ENCODE data around the gene PSG7.
"Not testable (repeated sequence)": the region's sequence is repeated elsewhere in the genome, so short reads cannot be mapped to it uniquely, and the experiment has no call there.

PSG7 gene

DNA sequence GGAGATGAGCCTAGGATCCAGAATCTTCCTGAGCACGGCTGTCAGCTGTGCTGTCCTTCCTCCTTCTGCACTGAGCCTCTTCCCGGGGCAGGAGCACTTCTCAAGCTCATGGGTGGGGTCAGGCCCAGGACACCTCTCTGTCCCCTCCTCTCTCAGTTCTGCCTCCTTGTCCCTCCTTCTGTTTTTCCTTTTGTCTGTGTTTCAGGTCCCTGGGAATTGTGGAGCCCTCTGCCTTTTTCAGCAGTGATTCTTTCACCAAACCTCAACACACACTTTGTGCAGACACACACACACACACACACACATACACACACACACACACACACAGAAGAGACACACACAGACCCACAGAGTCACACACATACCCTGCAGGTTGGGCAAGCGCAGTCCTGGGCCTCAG lies at the start of gene PSG7:
TSS of gene PSG7 (minus strand) at position 101 of the 400 bp plus-strand sequence. CDS start 131 bp downstream, outside the sequence.
- not testable (repeated sequence) for DNase-seq

DNA sequence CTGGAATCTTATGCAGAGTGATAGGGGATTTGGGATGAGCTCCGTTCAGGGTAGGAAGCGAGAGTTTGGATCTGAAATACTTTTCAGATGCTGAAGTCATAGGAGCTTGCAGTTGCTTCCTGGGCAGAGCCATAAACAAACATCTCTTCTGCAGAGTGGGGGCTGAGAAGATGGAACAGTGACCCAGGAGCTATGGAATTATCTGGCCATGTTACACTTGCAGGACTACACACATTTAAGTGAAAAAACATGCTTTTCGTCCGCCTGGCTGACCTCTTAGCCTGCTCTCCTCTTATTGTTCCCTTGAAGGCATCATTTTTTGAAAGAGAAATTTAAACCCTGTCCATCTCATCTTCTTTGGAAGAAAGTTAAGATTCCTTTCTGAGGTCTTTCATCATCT lies 48.6 kb upstream of the PSG7 start:
- no peak for DNase-seq

DNA sequence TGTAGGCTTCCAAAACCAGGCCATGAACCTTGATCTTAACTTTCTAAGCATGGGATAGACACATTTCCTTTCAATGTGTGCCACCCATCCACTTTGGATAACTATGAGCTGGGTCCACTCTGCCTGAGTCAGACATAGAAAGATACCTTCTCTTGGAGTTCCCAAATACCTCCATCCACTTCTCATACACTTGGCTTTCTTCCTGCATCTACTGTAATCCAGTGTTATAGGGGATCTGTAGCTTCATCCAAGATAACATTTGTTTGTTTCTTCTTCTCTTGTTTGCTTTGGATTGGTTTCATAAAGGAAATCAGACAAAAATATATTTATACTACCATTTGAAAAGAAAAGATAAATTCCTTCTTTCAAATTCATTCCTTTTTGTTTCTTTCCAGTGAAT lies 45.1 kb upstream of the PSG7 start:
- not testable (repeated sequence) for DNase-seq

- DNase-seq = not testable (repeated sequence)
Measured at GRCh38 chr19:42971451-42971850, 34.4 kb upstream of the PSG7 start.

GRCh38 chr19:42965176-42965575 lies 28.2 kb upstream of the PSG7 start:
- DNase-seq = no peak

GRCh38 chr19:42961119-42961518 lies 24.1 kb upstream of the PSG7 start:
- DNase-seq = no peak

DNA sequence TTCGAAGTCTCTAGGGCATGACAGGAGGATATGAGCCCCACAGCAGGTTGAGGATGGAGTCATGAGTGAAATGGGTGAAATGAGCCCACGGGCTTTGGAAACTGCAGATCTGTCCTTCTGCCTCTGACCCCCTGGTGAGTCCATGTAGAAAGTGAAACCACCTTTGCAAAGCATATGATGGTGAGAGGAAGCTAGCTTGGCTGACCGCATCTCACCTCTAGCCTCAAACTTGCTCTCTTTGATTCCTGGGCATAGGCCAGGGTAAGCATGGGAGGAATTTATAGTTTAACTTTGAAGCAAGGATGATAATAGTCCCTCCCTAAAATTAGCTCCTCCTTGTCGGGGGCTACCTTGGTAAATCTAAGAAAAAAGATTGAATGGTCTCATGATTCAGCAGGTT lies 15.1 kb upstream of the PSG7 start:
- not testable (repeated sequence) for DNase-seq

- not testable (repeated sequence) for DNase-seq
Measured at GRCh38 chr19:42951476-42951875, 14.5 kb upstream of the PSG7 start.

DNA sequence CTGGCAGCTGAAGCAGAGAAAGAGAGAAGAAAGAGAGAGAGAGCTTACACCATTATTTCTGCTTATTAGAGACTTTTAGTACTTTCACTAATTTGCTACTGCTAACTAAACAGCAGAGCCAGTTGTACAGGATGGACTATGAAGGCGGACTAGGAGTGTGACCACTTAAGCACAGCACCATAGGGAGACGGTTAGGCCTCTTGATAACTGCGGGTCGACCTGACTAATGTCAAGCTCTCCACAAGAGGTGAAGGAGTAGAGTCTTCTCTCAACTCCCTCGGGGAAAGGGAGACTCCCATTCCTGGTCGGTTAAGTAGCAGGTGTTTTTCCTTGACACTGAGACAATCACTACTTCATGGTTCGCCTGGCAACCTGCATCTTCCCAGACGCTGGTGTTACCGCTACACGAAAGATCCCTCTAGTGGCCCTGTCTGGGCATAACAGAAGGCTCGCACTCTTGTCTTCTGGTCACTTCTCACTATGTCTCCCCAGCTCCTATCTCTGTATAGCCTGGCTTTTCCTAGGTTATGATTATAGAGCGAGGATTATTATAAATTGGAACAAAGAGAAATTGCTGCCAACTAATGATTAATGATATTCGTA lies 5.3 kb upstream of the PSG7 start:
- DNase-seq = no peak

DNA sequence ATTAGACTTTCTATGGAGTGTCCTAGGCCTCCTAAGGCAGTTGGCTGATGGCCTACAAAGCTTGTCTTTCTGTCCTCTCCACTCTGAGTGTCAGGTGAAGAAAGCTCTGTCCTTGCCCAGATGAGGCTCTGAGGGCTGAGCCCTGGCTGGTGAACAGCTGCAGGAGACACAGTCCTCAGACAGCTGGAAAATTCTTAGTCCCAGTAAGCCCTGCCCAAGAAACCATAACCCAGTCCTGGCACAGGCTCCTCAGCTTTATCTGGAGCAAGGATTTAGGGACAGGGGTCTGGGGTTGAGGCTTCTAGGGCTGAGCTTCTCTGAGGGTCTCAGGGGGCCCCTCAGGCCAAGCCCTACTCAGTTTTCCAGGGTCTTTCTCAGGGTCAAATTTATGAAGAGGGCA lies 2.3 kb downstream of the PSG7 start:
- DNase-seq = not testable (repeated sequence)

GRCh38 chr19:42934183-42934582 lies 2.8 kb downstream of the PSG7 start:
- DNase-seq = not testable (repeated sequence)

GRCh38 chr19:42933412-42933811 lies 3.6 kb downstream of the PSG7 start:
- DNase-seq = not testable (repeated sequence)

GRCh38 chr19:42932485-42933101 lies 4.4 kb downstream of the PSG7 start:
- not testable (repeated sequence) for DNase-seq

GRCh38 chr19:42930214-42930613 lies 6.8 kb downstream of the PSG7 start:
- DNase-seq = not testable (repeated sequence)

GRCh38 chr19:42928896-42929295 lies 8.1 kb downstream of the PSG7 start:
- no peak for DNase-seq

GRCh38 chr19:42926781-42927180 lies 10.2 kb downstream of the PSG7 start:
- no peak for DNase-seq

- not testable (repeated sequence) for DNase-seq
Measured at GRCh38 chr19:42923106-42923505, 13.9 kb downstream of the PSG7 start.

DNA sequence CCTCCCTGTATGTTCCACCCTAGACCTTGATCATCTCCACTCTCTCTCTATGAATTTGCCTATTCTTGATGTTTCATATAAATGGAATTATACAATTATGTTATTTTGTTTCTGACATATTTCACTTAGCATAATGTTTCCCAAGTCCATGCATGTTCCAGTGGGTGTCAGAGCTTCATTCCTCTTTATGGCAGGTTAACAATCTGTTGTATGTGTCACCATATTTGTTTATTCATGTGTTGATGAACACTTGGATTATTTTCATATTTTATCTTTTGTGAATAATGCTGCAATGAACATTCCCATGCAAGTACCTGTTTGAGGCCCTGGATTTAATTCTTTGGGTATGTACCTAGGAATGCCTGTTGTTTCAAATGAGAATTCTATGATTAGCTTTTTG lies 16.0 kb downstream of the PSG7 start:
- not testable (repeated sequence) for DNase-seq

GRCh38 chr19:42919757-42920079 lies 17.3 kb downstream of the PSG7 start:
- no peak for DNase-seq

DNA sequence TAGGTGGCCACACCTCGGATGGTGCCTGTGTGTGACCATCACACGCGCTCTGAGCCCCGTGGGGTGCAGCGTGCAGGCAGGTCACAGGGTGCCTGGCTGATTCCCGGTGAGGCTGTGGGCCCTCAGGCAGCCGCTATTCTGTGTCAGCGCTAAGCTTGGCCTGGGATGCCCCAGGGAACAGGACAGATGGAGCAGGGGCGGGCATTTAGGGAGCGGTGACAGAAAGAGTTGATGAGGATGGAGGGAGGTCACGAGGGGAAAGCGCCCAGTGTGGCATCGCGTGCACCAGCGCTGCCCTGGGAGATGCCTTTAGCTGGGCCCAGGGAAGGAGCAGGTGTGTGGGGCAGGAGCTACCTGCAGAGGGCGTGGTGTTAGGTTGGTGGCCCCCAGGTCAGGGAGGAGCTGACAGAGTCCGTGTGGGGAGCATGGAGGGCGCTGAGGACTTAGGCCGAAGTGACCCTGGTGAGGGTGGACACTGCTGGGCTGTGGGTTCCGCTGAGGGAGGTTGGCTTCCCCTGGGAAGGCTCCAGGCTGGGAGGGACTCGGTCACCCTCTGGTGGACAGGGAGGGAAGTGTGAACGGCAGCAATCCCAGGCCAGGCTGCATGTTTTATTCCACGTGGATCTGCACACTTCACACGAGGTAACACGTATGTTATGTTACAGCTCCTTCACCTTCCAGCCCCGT lies 17.8 kb downstream of the PSG7 start:
- DNase-seq = not testable (repeated sequence)

GRCh38 chr19:42918377-42919069 lies 18.5 kb downstream of the PSG7 start:
- not testable (repeated sequence) for DNase-seq

GRCh38 chr19:42917634-42918033 lies 19.4 kb downstream of the PSG7 start, which contains the start of gene PSG6:
TSS of gene PSG6 (minus strand) at chr19:42917894. CDS start at chr19:42917792, 102 bp downstream.
- not testable (repeated sequence) for DNase-seq

GRCh38 chr19:42916931-42917330 lies 20.1 kb downstream of the PSG7 start:
- not testable (repeated sequence) for DNase-seq
